Body of pancreas (tissue), 4 donors: ENCODE data around the gene CRYBB1.

ENCODE experiments used
- POLR2A ChIP-seq, 3 donors: fragments of 450-650 bp; IDR thresholded peaks; one replicate each; pipeline ENCODE4 v1.6.1; 2016; ENCODE audit warnings: antibody characterized with exemption in 3 of 3, mild to moderate bottlenecking in 2 of 3
- TF ChIP-seq, protein P1 (sequence below), 7 experiments: fragments of 450-650 bp in 4 of 7; fragments of 200-600 bp in 3 of 7; sonication (generic) in 3 of 7; IDR thresholded peaks; one replicate each; pipeline ENCODE4 v1.5.1; 2016 to 2019; ENCODE audit warnings: antibody characterized with exemption in 7 of 7

DNA sequence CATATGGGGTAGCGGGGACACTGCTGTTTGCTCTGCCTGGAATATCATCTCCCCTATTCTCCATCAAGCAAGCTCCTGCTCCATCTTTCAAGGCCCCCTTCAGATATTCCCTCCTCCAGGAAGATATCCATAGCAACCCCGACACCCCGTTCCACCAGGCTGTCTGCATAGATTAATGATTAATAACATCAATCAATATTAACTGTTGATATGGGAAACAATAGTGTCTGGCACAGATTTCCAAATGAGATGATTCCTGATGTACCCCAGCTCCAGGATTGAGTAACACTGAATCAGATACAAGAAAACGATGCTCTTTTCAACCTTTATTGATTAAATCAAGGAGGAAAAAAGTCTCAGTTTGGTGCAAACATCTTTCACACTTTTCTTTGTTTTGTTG is 20.3 kb downstream of the CRYBB1 start:
- TF ChIP-seq, protein P1, sequence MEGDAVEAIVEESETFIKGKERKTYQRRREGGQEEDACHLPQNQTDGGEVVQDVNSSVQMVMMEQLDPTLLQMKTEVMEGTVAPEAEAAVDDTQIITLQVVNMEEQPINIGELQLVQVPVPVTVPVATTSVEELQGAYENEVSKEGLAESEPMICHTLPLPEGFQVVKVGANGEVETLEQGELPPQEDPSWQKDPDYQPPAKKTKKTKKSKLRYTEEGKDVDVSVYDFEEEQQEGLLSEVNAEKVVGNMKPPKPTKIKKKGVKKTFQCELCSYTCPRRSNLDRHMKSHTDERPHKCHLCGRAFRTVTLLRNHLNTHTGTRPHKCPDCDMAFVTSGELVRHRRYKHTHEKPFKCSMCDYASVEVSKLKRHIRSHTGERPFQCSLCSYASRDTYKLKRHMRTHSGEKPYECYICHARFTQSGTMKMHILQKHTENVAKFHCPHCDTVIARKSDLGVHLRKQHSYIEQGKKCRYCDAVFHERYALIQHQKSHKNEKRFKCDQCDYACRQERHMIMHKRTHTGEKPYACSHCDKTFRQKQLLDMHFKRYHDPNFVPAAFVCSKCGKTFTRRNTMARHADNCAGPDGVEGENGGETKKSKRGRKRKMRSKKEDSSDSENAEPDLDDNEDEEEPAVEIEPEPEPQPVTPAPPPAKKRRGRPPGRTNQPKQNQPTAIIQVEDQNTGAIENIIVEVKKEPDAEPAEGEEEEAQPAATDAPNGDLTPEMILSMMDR (IDR thresholded peaks at IDR 0.05): no peak
- TF ChIP-seq POLR2A (IDR thresholded peaks at IDR 0.05): no peak
